HepG2 (cell line): Measurements from ENCODE around the gene MED25.

Experiments used
- BHLHE40 ChIP-seq: IDR thresholded peaks from 2 replicates; pipeline ENCODE4 v1.6.1; 2011; ENCODE audit warnings: low read length, improper control_type of control experiment
- BRCA1 ChIP-seq: sonication (generic); formaldehyde crosslinking; IDR thresholded peaks from 2 replicates; pipeline ENCODE4 v1.4.0; 2020; ENCODE audit warnings: missing genetic modification reagents
- KLF6 ChIP-seq: IDR thresholded peaks from 2 replicates; pipeline ENCODE4 v1.8.0; 2016; ENCODE audit warnings: missing biosample characterization, missing genetic modification reagents
- MTA1 ChIP-seq: sonication (generic); formaldehyde crosslinking; IDR thresholded peaks from 2 replicates; pipeline ENCODE4 v1.4.0; 2020; ENCODE audit warnings: missing genetic modification reagents, mild to moderate bottlenecking, borderline replicate concordance
- NFE2 ChIP-seq: sonication (generic); formaldehyde crosslinking; IDR thresholded peaks from 2 replicates; pipeline ENCODE4 v1.4.0; 2020; ENCODE audit warnings: missing genetic modification reagents
- POLR2A ChIP-seq, 2 experiments: IDR thresholded peaks; 2 replicates each; pipeline ENCODE4 v1.6.1; 2011; ENCODE audit warnings: low read depth in 2 of 2, low read length in 2 of 2, mild to moderate bottlenecking in 1 of 2, moderate library complexity in 1 of 2; ENCODE audit not compliant: insufficient read depth in 1 of 2
- POLR2AphosphoS5 ChIP-seq: IDR thresholded peaks from 2 replicates; pipeline ENCODE4 v1.6.1; 2012; ENCODE audit warnings: low read depth, low read length
- SMC3 ChIP-seq: IDR thresholded peaks from 2 replicates; pipeline ENCODE4 v1.6.1; 2011; ENCODE audit warnings: low read length, improper control_type of control experiment
- ZNF747 ChIP-seq: sonication (generic); formaldehyde crosslinking; IDR thresholded peaks from 2 replicates; pipeline ENCODE4 v1.8.1; 2023; ENCODE audit warnings: missing genetic modification reagents, mild to moderate bottlenecking, borderline replicate concordance
- TF ChIP-seq, protein P1 (sequence below), 2 experiments: sonication (generic) in 1 of 2; formaldehyde crosslinking in 1 of 2; IDR thresholded peaks; 2 replicates each; pipeline versions ENCODE4 v1.5.1 to v1.6.1; 2011 to 2020; ENCODE audit warnings: borderline replicate concordance in 1 of 2, low read depth in 1 of 2, low read length in 1 of 2, mild to moderate bottlenecking in 1 of 2, missing genetic modification reagents in 1 of 2, moderate library complexity in 1 of 2
- TF ChIP-seq, protein P2 (sequence below), 2 experiments: IDR thresholded peaks; 2 replicates each; pipeline ENCODE4 v1.6.1; 2011 to 2012; ENCODE audit warnings: low read length in 2 of 2, borderline replicate concordance in 1 of 2, low read depth in 1 of 2, mild to moderate bottlenecking in 1 of 2, moderate library complexity in 1 of 2
- TF ChIP-seq, protein P3 (sequence below): sonication (generic); IDR thresholded peaks from 2 replicates; pipeline ENCODE4 v1.6.1; 2016; ENCODE audit warnings: low read depth, borderline replicate concordance
- TF ChIP-seq, protein P4 (sequence below): sonication (generic); formaldehyde crosslinking; IDR thresholded peaks from 2 replicates; pipeline ENCODE4 v1.4.0; 2020; ENCODE audit warnings: missing genetic modification reagents

DNA sequence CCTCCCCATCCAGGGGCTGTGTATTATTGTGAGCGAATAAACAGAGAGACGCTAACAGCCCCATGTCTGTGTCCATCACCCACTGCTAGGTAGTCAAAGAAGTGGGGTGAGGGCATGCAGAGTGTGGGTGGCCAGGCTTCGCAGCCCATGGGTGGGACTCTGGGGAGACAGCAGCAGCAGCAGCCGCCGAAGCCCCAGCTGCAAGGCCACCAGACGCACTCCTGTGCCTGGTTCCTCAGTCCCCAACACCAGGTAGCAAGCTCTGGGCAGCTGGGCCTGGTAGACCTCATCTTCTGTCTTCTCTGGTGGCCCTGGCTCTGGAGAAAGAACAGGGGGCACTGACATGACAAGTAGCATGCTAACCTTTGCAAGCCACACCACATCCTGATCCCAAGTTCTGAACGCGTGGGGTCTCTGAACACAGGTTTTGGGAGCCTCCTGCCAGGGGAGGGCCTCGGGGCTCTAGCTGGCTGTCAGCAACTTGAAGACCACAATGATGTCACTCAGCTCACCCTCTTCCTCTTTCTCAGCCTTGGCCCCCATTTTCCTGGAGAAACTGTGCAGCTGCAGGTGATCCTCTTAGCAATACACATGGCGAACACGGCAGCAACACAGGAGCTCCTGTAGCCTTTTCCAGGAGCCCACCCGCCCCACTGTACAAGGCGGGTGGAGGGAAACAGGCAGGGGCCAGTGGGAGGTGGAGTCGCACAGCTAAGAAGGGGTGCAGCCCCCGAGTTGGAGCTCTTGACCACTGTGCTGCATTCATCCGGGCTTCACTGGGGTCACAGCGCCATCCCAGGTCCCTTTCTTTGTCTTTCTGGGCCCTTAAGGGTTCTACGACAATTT, 10.8 kb upstream of the MED25 start:
- TF ChIP-seq KLF6 (CRISPR knock-in tag) (no peak), BHLHE40 (no peak), POLR2AphosphoS5 (no peak), POLR2A (IDR thresholded peaks at IDR 0.05; ENCODE audit: insufficient read depth in 1 of 2, low read depth in 2 of 2, low read length in 2 of 2) (no peak), MTA1 (no peak), NFE2 (CRISPR knock-in tag) (no peak), ZNF747 (CRISPR knock-in tag) (no peak), SMC3 (no peak), BRCA1 (CRISPR knock-in tag) (no peak)
- TF ChIP-seq, protein P1, sequence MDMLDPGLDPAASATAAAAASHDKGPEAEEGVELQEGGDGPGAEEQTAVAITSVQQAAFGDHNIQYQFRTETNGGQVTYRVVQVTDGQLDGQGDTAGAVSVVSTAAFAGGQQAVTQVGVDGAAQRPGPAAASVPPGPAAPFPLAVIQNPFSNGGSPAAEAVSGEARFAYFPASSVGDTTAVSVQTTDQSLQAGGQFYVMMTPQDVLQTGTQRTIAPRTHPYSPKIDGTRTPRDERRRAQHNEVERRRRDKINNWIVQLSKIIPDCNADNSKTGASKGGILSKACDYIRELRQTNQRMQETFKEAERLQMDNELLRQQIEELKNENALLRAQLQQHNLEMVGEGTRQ (IDR thresholded peaks at IDR 0.05; ENCODE audit: low read depth, low read length): no peak
- TF ChIP-seq, protein P1 (CRISPR knock-in tag; IDR thresholded peaks at IDR 0.05; ENCODE audit: borderline replicate concordance): no peak
- TF ChIP-seq, protein P2, sequence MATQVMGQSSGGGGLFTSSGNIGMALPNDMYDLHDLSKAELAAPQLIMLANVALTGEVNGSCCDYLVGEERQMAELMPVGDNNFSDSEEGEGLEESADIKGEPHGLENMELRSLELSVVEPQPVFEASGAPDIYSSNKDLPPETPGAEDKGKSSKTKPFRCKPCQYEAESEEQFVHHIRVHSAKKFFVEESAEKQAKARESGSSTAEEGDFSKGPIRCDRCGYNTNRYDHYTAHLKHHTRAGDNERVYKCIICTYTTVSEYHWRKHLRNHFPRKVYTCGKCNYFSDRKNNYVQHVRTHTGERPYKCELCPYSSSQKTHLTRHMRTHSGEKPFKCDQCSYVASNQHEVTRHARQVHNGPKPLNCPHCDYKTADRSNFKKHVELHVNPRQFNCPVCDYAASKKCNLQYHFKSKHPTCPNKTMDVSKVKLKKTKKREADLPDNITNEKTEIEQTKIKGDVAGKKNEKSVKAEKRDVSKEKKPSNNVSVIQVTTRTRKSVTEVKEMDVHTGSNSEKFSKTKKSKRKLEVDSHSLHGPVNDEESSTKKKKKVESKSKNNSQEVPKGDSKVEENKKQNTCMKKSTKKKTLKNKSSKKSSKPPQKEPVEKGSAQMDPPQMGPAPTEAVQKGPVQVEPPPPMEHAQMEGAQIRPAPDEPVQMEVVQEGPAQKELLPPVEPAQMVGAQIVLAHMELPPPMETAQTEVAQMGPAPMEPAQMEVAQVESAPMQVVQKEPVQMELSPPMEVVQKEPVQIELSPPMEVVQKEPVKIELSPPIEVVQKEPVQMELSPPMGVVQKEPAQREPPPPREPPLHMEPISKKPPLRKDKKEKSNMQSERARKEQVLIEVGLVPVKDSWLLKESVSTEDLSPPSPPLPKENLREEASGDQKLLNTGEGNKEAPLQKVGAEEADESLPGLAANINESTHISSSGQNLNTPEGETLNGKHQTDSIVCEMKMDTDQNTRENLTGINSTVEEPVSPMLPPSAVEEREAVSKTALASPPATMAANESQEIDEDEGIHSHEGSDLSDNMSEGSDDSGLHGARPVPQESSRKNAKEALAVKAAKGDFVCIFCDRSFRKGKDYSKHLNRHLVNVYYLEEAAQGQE (IDR thresholded peaks at IDR 0.05; ENCODE audit: borderline replicate concordance in 1 of 2, low read depth in 1 of 2, low read length in 2 of 2): no peak
- TF ChIP-seq, protein P3, sequence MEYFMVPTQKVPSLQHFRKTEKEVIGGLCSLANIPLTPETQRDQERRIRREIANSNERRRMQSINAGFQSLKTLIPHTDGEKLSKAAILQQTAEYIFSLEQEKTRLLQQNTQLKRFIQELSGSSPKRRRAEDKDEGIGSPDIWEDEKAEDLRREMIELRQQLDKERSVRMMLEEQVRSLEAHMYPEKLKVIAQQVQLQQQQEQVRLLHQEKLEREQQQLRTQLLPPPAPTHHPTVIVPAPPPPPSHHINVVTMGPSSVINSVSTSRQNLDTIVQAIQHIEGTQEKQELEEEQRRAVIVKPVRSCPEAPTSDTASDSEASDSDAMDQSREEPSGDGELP: no peak
- TF ChIP-seq, protein P4, sequence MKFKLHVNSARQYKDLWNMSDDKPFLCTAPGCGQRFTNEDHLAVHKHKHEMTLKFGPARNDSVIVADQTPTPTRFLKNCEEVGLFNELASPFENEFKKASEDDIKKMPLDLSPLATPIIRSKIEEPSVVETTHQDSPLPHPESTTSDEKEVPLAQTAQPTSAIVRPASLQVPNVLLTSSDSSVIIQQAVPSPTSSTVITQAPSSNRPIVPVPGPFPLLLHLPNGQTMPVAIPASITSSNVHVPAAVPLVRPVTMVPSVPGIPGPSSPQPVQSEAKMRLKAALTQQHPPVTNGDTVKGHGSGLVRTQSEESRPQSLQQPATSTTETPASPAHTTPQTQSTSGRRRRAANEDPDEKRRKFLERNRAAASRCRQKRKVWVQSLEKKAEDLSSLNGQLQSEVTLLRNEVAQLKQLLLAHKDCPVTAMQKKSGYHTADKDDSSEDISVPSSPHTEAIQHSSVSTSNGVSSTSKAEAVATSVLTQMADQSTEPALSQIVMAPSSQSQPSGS (CRISPR knock-in tag): no peak
